ENCODE results near the gene TMEM170A.
"Not testable (repeated sequence)": the region's sequence is repeated elsewhere in the genome, so short reads cannot be mapped to it uniquely, and the experiment has no call there.

TMEM170A gene

GRCh38 chr16:75479421-75479990, 15.0 kb upstream of the TMEM170A start:
- DNase-seq = no peak

DNA sequence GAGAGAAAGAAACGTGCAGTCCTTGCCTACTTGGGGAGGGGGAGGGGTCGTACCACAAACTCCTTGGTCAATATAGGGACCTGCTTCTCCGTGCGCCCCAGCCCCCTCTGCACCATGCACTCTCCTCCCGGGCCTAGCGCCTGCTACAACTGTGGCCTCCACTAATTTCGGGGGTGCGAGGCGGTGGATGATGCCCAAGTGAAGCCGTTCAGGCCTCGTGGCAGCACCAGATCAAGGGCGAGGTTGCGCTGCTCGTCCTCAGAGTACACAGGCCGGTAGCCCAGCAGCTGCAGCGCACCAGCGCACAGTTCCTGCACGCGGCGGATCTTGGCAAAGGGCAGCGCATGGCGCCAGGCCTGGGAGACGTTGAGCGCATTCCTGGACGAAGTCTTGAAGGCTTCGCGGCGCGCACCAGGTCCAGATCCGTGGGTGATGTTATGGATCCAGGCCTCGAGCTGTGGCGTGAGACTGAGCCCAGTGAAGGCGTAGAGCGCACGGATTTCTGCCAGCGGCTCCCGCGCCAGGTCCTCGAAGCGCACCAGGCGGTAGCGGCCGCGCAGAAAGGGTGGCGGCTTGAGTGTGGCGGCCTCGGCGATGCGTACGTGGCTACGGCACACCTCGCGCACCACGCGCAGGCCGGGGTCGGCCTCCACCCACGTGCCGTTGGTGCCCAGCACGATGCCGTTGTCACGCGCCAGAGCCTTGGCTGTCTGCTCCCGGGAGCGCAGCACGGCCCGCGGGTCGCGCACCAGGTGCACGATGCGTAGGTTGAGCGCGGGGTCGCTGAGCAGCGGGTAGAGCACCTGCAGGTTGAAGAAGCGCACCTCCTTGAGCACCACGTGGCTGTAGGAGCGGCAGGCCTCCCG, 14.2 kb upstream of the TMEM170A start:
- no peak for DNase-seq

- no peak for DNase-seq
These were observed 13.4 kb upstream of the TMEM170A start for GRCh38 chr16:75477680-75478473.

DNA sequence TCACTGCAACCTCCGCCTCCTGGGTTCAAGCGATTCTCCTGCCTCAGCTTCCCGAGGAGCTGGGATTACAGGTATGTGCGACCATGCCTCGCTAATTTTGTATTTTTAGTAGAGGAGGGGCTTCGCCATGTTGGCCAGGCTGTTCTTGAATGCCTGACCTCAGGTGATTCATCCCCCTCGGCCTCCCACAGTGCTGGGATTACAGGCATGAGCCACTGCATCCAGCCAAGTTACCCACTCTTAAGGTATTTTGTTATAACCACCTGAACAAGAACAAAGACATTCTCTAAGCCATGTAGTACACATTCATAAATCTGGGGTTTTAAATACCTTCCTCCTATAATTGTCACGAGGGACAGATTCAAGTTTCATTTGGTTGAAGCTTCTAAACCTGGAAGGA, 12.3 kb upstream of the TMEM170A start:
- no peak for DNase-seq

DNA sequence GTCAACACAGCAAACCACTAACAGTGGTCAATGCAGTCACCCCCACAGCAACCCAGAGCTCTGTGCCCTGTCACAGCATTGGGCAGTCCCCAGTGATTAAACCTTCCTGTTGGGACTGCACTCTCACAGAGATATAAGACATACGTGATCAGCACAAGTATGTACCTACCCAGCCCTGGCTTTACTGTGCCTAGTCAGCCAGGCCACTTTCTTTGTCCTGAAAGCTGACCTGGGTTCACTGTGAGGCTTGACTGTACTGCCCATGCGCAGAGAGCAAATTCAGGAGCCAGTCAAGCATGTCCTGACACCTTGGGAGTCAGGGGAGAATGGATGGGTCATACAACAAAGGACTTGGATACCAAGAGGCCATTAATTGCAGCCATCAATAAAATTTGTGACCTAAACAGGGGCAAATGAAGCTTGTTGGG, 10.9 kb upstream of the TMEM170A start:
- DNase-seq = no peak

DNA sequence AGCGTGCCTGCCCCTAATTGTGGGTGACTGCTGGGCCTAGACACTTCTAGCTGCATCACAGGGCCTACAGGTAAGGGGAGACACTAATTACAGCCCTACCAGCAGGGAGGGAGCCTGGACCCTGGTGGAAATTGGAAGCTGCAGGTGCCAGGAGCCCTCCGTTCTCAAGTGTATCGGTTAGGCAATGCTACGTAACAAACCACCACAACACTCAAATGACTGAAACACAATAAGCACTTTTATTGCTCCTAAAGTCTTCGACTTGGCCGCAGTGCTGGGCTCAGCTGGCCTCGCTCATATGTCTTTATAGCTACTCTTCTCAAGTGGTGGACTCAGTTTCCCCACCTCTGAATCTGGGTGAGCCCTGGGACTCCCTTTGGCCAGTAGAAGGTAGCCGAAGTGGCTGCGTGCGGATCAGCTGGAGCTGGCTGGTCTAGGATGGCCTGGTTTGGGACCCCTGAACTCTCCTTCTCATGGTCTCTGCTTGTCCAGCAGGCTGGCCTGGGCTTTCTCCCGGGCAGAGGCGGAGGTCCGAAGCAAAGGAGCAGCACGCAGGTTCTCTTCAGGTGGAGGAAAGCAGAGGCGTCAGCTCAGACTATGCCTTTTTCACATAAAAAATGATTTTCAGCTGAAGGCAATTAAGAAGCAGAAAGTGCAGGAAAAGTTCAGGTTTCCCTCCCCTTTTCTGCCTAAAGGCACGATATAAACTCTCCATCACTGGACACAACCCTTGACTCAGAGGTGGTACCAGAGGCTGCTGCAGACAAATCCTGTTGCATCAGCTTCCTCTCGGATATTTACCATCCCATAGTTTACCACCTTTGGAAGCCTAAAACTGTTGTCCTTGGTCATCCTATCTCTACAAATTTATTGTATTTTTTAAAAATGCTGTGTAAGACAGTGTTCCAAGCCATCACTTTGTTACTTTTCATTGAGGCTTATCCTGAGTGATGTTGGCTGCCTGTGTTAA, 8.7 kb upstream of the TMEM170A start:
- DNase-seq = no peak

DNA sequence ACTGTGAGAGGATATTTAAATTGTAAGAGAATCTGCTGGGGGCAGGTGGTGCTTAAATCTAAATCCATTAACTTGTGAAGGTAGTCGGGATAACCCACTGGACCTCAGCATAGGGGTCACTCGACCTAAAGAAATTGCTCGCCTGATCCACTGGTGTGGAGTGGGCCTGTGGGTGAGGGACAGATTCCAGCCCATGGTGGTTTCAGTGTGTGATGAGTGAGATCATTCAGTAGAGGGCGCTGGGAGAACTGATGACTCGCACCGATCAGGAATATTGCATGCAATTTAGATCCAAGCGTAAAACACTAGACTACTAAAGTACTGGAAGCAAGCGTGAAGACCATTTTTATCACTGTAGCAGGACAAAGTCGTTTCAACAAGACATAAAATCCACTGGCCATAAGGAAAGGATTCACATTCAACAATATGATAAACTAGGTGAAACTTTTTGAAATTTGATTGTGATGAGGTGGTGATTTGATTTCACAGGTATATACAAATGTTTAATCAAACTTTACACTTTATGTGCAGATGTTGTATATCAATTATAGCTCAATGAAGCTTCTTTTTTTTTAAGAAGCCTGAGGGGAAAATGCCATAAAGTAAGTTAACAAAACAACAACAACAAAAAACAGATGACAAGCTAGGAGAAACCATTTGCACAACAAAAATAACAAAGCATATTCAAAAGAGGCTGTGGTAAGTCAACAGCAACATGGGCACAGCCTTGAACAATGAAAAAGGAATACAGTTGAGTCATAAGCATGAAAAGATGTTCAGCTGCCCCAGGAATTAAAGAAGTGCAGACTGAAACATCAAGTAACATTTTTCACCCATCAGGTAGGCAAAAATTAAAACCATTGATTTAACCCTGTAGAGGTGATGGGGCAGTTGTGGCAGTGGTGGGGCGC, 7.5 kb upstream of the TMEM170A start:
- no peak for DNase-seq

- DNase-seq = no peak
These were observed 2.3 kb upstream of the TMEM170A start for GRCh38 chr16:75466760-75467159.

DNA sequence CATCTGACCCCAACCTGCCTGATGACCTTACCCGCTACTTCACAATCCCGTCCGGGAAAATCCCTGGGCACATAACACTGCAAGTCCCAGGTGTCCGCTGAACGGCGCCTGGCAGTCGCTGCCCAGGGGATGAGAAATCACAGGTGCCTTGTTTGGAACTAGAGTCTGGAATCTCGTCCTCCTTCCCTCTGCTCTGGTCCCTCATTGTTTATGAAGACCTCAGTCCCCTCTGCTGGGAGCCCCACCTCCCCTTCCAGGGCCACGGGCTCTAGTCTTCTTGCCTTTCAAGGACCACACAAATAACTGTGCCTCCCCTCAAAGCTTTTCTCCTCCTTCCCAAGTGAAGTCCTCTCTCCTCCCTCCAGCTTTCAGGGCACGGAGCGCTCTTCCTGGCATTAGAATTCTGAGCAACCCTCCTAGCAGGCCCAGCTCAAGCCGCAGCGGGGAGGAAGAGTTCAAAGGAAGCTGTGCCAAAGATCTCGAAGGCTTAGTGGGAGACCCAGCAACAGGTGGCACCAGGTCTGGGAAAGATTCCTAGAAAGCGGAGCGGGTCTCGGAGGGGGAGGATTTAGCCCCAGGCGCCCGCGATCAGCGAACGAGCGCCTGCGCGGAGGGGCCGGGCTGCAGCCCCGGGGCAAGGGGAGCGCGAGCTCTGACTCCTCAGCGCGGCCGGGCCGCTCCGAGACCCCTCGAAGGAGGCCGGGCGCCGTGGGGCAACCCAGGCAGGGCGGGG, 934 bp downstream of the TMEM170A start:
- DNase-seq = peak; percentile 29

GRCh38 chr16:75462806-75463205, 1.7 kb downstream of the TMEM170A start:
- DNase-seq = no peak

DNA sequence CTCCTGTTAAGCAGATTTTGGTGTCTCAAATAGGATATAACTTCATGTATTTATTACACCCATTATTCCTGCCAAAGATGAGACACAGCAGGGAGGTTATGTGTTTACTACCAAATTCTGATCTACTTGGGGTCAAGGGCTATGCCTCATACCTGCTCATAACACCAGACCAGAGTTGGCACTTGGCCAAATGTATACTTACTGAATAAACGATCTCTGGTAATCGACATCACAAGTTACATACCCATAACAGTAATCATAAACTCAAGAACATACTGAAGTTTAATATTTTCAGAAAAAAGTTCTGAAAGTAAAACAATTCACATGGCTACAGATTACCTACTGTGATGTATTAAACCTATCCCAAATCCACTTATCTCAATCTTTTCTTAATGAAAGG, 2.9 kb downstream of the TMEM170A start:
- DNase-seq = no peak

DNA sequence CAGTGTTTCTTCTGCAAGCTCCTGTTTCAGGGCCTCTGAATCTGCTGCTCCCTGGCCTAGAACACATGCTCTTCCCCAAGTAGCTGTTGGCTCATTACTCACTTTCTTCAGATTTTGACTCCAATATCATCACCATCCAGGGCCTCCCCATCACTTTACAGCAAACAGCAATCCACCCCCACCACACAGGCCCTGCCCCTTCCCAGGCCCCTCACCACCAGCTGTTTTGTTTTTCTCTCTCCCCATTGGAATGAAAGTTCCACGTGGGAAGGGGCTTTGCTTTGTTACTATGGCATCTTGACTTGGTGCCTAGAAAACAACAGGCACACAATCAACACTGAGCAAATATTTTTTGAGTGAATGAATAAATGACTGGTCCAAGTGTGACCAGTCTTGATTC, 4.0 kb downstream of the TMEM170A start:
- DNase-seq = no peak

- DNase-seq = no peak
These were observed 4.8 kb downstream of the TMEM170A start for GRCh38 chr16:75459691-75460090.

- DNase-seq = no peak
These were observed 6.0 kb downstream of the TMEM170A start for GRCh38 chr16:75458439-75458838.

DNA sequence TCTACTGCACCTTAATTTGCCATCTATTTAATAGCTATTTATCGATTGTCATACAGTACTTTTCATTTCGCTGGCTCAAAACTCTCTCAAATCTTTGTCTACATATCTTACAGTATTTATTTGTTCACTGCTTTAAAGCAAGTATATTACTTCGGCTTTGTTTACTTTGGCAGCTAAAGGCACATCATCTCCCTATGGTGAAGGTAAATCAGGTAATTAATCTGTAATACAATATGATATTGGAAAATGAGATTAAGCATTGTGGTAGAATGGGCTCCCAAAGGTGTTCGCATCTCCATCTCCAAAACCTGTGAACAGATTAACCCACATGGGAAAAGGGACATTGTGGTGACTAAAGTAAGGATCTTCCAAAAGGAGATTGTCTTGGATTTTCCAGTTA, 6.5 kb downstream of the TMEM170A start:
- no peak for DNase-seq

GRCh38 chr16:75457485-75458021, 6.9 kb downstream of the TMEM170A start:
- DNase-seq = no peak

- no peak for DNase-seq
These were observed 7.5 kb downstream of the TMEM170A start for GRCh38 chr16:75456971-75457370.

DNA sequence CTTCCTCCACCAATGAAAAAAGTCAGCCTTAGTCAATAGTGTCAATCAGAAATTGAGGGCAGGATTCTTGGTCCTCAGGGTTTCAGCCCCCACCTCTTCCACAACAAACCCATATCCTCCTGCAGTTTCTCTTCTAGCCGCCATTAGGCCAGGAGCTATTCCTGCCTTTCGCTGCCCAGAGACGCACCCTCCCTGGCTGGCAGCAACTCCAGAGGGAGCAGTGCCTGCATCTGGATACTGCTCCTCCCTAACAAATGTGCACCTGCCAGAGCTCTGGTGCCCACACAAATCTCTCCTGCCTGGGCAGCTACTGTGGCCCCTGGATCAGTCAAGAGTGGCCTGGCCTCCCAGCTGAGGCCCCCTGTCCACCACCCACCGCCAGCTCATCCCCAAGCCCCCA, 8.0 kb downstream of the TMEM170A start:
- not testable (repeated sequence) for DNase-seq

GRCh38 chr16:75455677-75456076, 8.8 kb downstream of the TMEM170A start:
- DNase-seq = no peak

- DNase-seq = no peak
These were observed 11.9 kb downstream of the TMEM170A start for GRCh38 chr16:75452464-75453190.

Measured in stimulated activated CD4-positive, alpha-beta T cell treated with anti-CD3 and anti-CD28 coated beads, Interleukin-4, amount 100 ng/mL, for 1 hour (primary cell).